ACHN (cell line): Measurements from ENCODE around the gene MYBL2.
"Not testable (repeated sequence)": the region's sequence is repeated elsewhere in the genome, so short reads cannot be mapped to it uniquely, and the experiment has no call there.

Experiments
- DNase-seq: peaks from one replicate; pipeline ENCODE4 v3.0.0-alpha.2; 2015
- in situ Hi-C: cut with HindIII; loops from 2 replicates; pipeline ENCODE4 v1.10.0; 2017; ENCODE audit warnings: low sequenced_read_pairs, low pct_ligation_motif_present, low pct_unique_long_range_greater_than_20kb

The MYBL2 gene

GRCh38 chr20:43666376-43667328 is at the start of gene MYBL2:
Gene MYBL2, plus strand, starts transcription at chr20:43667114. Its CDS starts 170 bp downstream, at chr20:43667284.
- in situ Hi-C loops, result no loop called here
- peak; percentile 65 for DNase-seq

GRCh38 chr20:43631598-43631997 is 35.3 kb upstream of the MYBL2 start:
- in situ Hi-C loops, result no loop called here
- no peak for DNase-seq

GRCh38 chr20:43636429-43636828 is 30.5 kb upstream of the MYBL2 start:
- no peak for DNase-seq
- in situ Hi-C loops, result no loop called here

DNA sequence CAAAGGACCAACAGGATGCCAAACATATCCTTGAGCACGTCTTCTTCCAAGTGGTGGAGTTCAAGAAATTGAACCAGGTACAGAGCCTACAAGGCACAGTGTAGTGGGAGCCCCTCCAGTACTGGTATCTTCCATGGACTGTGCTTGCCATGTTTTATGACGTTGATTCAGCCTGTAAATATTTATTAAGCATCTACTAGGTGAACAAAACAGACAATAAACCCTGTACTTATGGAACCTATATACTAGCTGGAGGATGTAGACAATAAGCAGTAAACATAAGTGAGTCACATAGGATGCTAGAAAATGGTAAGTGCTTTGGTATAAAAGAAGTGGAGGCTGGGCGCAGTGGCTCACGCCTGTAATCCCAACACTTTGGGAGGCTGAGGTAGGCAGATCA is 24.4 kb upstream of the MYBL2 start:
- DNase-seq, result no peak
- in situ Hi-C loops, result no loop called here

DNA sequence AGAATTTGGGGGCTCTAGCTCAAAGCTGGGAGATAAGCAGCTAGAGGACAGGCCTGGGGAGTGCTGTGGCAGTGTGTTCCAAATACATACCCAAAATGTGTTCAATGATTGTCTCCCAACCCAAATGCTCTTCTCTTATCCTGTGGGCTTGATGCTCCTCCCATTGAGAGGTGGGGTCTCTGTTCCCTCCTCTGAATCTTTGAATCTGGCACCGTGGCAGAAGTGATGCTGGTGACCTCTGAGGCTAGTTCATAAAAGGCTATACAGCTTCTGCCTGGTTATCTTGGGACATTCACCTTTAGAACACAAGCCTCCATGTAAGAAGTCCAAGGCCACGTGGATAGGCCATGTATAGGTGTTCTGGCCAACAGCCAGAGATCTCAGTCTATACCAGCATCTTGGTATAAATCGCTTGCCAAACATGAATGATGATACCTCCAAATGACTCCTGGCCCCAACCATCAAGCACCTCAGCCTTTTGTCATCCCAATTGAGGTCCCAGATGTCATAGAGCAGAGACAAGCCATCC is 15.9 kb upstream of the MYBL2 start:
- in situ Hi-C loops, result no loop called here
- DNase-seq, result no peak

GRCh38 chr20:43651650-43652184 is 15.2 kb upstream of the MYBL2 start:
- DNase-seq, in situ Hi-C loops: not testable (repeated sequence)

DNA sequence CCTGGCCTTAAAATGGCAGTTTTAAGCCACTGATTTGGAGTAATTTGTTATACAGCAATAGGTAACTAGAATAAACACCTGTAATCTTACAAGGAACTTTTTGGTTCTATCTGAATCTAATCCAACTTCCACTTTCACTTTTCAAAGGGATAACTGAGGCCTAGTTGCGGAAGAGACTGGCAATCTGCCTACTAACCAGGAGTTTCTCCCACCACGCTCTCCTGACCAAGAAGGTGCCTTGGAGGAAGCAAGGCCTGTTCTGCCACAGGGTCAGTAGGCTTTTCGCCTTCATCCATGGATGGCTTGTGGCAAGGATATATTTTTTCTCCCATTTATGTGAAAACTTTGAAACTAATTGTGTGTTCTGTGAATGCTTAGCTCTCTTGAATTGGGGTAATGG is 12.9 kb upstream of the MYBL2 start:
- DNase-seq, result no peak
- in situ Hi-C loops, result no loop called here

GRCh38 chr20:43655176-43655575 is 11.7 kb upstream of the MYBL2 start:
- in situ Hi-C loops, DNase-seq: not testable (repeated sequence)

- no peak for DNase-seq
- in situ Hi-C loops, result no loop called here
Measured at GRCh38 chr20:43655937-43656336, 11.0 kb upstream of the MYBL2 start.

GRCh38 chr20:43658069-43658722 is 8.7 kb upstream of the MYBL2 start:
- in situ Hi-C loops, result no loop called here
- peak; percentile 54 for DNase-seq

- DNase-seq, result no peak
- in situ Hi-C loops, result no loop called here
Measured at GRCh38 chr20:43658723-43659419, 8.0 kb upstream of the MYBL2 start.

GRCh38 chr20:43662943-43663655 is 3.8 kb upstream of the MYBL2 start:
- peak; percentile 28 for DNase-seq
- in situ Hi-C loops, result no loop called here

GRCh38 chr20:43665466-43666176 is 1.3 kb upstream of the MYBL2 start:
- in situ Hi-C loops, result no loop called here
- DNase-seq, result no peak

DNA sequence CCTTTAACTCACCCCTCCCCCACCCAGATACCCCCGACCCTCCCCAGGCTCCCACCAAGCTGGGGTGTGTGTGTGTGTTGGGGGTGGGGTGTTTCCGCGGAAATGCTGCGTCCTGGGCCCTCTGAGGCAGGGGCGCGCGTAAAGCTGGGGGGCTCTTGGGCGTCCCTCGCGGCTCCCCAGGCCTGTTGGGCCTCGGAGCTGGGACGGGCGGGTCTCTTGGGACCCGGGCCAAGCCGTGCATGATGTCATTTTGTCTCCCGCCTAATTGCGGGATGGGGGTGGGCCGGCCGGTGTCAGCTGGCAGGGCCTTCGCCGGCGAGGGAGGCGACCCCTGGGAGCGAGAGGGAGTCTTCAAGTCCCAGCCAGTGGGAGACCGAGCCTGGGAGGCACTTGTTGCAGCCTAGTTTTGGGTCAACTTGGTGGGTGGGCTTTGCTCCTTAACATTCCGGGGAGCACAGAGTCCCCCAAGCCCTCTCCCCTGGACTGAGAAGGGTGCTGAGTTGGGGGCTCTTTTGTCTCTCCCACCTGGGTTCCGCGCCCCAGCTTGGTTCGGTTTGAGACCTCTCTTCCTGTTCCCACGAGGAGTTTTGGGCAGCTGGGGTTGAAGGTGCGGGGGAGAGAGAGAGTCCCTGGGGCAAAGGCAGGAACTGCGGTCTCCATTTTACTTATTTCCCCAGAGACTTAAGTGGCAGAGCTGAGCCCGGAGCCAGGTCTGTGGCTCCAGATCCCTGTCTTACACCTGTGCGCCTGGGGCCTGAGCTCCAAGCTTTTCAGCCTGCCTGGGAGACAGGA is 623 bp downstream of the MYBL2 start:
- in situ Hi-C loops, result no loop called here
- DNase-seq, result no peak

- DNase-seq, result peak; percentile 74
- in situ Hi-C loops, result no loop called here
Measured at GRCh38 chr20:43669332-43669731, 2.4 kb downstream of the MYBL2 start.

DNA sequence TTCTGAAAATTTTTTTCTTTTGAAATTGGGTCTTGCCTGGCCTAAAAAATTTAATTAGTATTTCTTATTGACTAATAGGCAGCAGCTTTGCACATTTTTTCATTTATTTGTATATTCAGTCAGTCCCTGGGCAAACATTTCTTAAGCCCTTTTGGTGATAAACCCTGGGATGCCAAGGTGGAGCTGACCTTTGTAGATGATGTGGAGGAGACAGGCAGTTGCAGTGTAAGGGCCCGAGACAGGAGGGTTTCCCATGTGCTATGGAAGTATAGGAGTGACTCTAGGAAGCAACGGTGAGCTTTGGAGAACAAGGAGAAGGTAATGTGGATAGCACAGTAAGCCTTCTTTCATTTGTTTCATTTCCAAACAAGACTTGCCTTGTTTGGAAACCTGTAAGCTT is 3.5 kb downstream of the MYBL2 start:
- in situ Hi-C loops, result no loop called here
- DNase-seq, result no peak

- in situ Hi-C loops, result no loop called here
- no peak for DNase-seq
Measured at GRCh38 chr20:43676368-43676767, 9.5 kb downstream of the MYBL2 start.
